Mucosa of descending colon (tissue), 3 donors: ENCODE results near the gene RAB44. TPM values are rescaled to one million over a fixed set of nuclear protein-coding genes. Genes with fewer than 3 reads are reported as not detected.
A peak's percentile ranks its signal among the peaks of the same experiment; 100 is the strongest.

ENCODE experiments used
- ATAC-seq: fragments of 200-7000 bp; cut with Tn5 transposase; one replicate; pipeline ENCODE4 v1.9.1; 2020; ENCODE audit warnings: mild to moderate bottlenecking, moderate library complexity
- DNase-seq, 3 donors: peaks; one replicate each; pipeline ENCODE4 v3.0.0-alpha.2; 2020
- H3K36me3 ChIP-seq: fragments of 200-600 bp; one replicate; pipeline ENCODE4 v1.8.0; 2021; ENCODE audit warnings: low read depth, mild to moderate bottlenecking
- H3K4me1 ChIP-seq: fragments of 200-600 bp; one replicate; pipeline ENCODE4 v1.8.0; 2021; ENCODE audit warnings: low read depth, mild to moderate bottlenecking
- H3K4me3 ChIP-seq: fragments of 200-600 bp; one replicate; pipeline ENCODE4 v1.8.0; 2021; ENCODE audit warnings: mild to moderate bottlenecking
- H3K9me3 ChIP-seq: fragments of 200-600 bp; one replicate; pipeline ENCODE4 v1.8.0; 2021; ENCODE audit warnings: mild to moderate bottlenecking
- CTCF ChIP-seq: fragments of 200-600 bp; IDR thresholded peaks from one replicate; pipeline ENCODE4 v1.8.0; 2022; ENCODE audit warnings: antibody characterized with exemption, mild to moderate bottlenecking
- intact Hi-C, 2 donors: fragments of 100-400 bp; cut with DNase I in 1 of 2; cut with micrococcal nuclease in 1 of 2; formaldehyde crosslinking; loops; one replicate each; pipeline versions ENCODE4 v1.11.0 to v1.11.1; 2022; cut with DNase I, micrococcal nuclease
- total RNA-seq, 3 donors: library from RNA; stranded (reverse); fragmentation: NEBNext Ultra II Directional in 2 of 3; extraction: Animal tissue kit (Norgen Biotek cat#: 25700) in 2 of 3; gene quantifications; one replicate each; pipeline versions ENCODE4 v1.2.1 to v1.2.4, GENCODE V29; 2021 to 2023
- donor health status: DM: no; HTN: no; CAD: no; lungs with moderate emphysema.
- donor health status: DM: no; HTN: no; CAD: no.
- donor health status: DM: no; HTN: yes; CAD: no.

Gene RAB44
- total RNA-seq, 3 donors from 2014 or later = 0.32 to 0.53 (median 0.32) TPM

GRCh38 chr6:36688063-36688738 lies 9.4 kb upstream of the RAB44 start:
- H3K9me3 ChIP-seq = no peaks in the 10 kb centered on the region
- intact Hi-C loops = no loop called here
- ATAC-seq (no peak), DNase-seq (no peak)
- H3K4me3 ChIP-seq = no peak overlapping the region
- H3K36me3 ChIP-seq = no peaks in the 10 kb centered on the region
- H3K4me1 ChIP-seq = peaks cover 12% of the 10 kb centered on the region
- TF ChIP-seq CTCF = no peak

- no peak for TF ChIP-seq CTCF
- Histone ChIP-seq H3K4me3 (no peak overlapping the region), H3K9me3 (no peaks in the 10 kb centered on the region), H3K36me3 (no peaks in the 10 kb centered on the region), H3K4me1 (peaks cover 8% of the 10 kb centered on the region)
- intact Hi-C loops = no loop called here
- no peak for ATAC-seq
- no peak for DNase-seq
These were observed 8.9 kb upstream of the RAB44 start for GRCh38 chr6:36688739-36689075.

- peaks cover 8% of the 10 kb centered on the region for H3K4me1 ChIP-seq
- DNase-seq (no peak), ATAC-seq (no peak)
- no peak for TF ChIP-seq CTCF
- no peaks in the 10 kb centered on the region for H3K36me3 ChIP-seq
- H3K4me3 ChIP-seq = no peak overlapping the region
- no peaks in the 10 kb centered on the region for H3K9me3 ChIP-seq
- intact Hi-C loops = no loop called here
These were observed 6.6 kb upstream of the RAB44 start for GRCh38 chr6:36691011-36691410.

GRCh38 chr6:36691612-36692011 lies 6.0 kb upstream of the RAB44 start:
- intact Hi-C loops = no loop called here
- no peak for ATAC-seq
- Histone ChIP-seq H3K36me3 (no peaks in the 10 kb centered on the region), H3K4me1 (peaks cover 8% of the 10 kb centered on the region), H3K4me3 (no peak overlapping the region), H3K9me3 (no peaks in the 10 kb centered on the region)
- TF ChIP-seq CTCF = no peak
- no peak for DNase-seq

DNA sequence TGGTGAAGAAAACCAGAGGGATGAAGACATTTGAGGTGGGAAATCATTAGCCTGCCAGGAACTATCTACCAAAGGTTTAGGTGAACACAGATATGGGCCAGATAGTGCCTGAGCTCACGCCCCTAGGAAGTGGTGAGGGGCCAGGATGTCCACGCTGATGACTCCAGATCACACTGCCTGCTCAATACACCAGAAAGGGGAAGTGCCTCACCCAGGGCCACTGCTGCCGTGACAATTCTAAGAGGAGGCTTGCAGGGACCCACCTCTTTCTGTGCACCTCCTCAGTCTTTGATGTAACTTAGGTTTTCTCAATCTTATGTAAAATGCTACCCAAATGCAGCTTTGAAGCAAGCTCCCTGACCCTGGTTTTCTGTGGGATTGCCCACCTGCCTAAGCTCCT lies 5.4 kb upstream of the RAB44 start:
- intact Hi-C loops = no loop called here
- peaks cover 8% of the 10 kb centered on the region for H3K4me1 ChIP-seq

More for the DNA sequence above, 5.4 kb upstream of the RAB44 start:
- Histone ChIP-seq H3K4me3 (no peak overlapping the region), H3K9me3 (no peaks in the 10 kb centered on the region), H3K36me3 (no peaks in the 10 kb centered on the region)
- ATAC-seq (peak; percentile 86), DNase-seq (peak in 1 of 3 donors; percentile 69)
- TF ChIP-seq CTCF = no peak
